SK-N-SH (cell line): ENCODE measurements around the gene NAA20.

Source experiments
- CTCF ChIP-seq: fragments of 200-600 bp; sonication (generic); IDR thresholded peaks from 2 replicates; pipeline ENCODE4 v1.6.1; 2017; ENCODE audit warnings: antibody characterized with exemption, mild to moderate bottlenecking, moderate library complexity
- EP300 ChIP-seq, 2 experiments: IDR thresholded peaks; 2 replicates each; pipeline versions ENCODE4 v1.4.0 to v1.6.1; 2012; ENCODE audit warnings: borderline replicate concordance in 1 of 2, low read depth in 1 of 2, low read length in 1 of 2
- GATA2 ChIP-seq: sonication (generic); formaldehyde crosslinking; IDR thresholded peaks from 2 replicates; pipeline ENCODE4 v1.5.0; 2020; ENCODE audit warnings: mild to moderate bottlenecking, missing genetic modification reagents
- JUND ChIP-seq: IDR thresholded peaks from 2 replicates; pipeline ENCODE4 v1.4.0; 2012
- MAX ChIP-seq: IDR thresholded peaks from 2 replicates; pipeline ENCODE4 v1.4.0; 2012; ENCODE audit warnings: low read depth
- MEF2A ChIP-seq: IDR thresholded peaks from 2 replicates; pipeline ENCODE4 v1.4.0; 2012; ENCODE audit warnings: low read depth, borderline replicate concordance
- POLR2AphosphoS5 ChIP-seq: IDR thresholded peaks from 2 replicates; pipeline ENCODE4 v1.6.1; 2012; ENCODE audit warnings: low read depth, low read length
- REST ChIP-seq: IDR thresholded peaks from 2 replicates; pipeline ENCODE4 v1.6.1; 2012; ENCODE audit warnings: mild to moderate bottlenecking, low read depth, low read length, moderate library complexity
- TAF1 ChIP-seq: IDR thresholded peaks from 2 replicates; pipeline ENCODE4 v1.6.1; 2012; ENCODE audit warnings: low read depth, mild to moderate bottlenecking, low read length, moderate library complexity, borderline replicate concordance
- TCF12 ChIP-seq: IDR thresholded peaks from 2 replicates; pipeline ENCODE4 v1.4.0; 2012
- USF1 ChIP-seq: IDR thresholded peaks from 2 replicates; pipeline ENCODE4 v1.4.0; 2012; ENCODE audit warnings: low read depth, borderline replicate concordance
- USF2 ChIP-seq: fragments of 150-350 bp; IDR thresholded peaks from 2 replicates; pipeline ENCODE4 v1.6.1; 2017; ENCODE audit warnings: antibody characterized with exemption, low read length, low read depth, borderline replicate concordance

- TF ChIP-seq REST = no peak
- no peak for TF ChIP-seq MEF2A
- no peak for TF ChIP-seq CTCF
- TF ChIP-seq USF1 = no peak
- TF ChIP-seq USF2 = no peak
- no peak for TF ChIP-seq TAF1
- no peak for TF ChIP-seq MAX
- TF ChIP-seq GATA2 (CRISPR knock-in tag) = no peak
- TF ChIP-seq POLR2AphosphoS5 = no peak
- TF ChIP-seq JUND = no peak
- TF ChIP-seq EP300 (IDR thresholded peaks at IDR 0.05; ENCODE audit: borderline replicate concordance in 1 of 2, low read depth in 1 of 2, low read length in 1 of 2) = no peak
- no peak for TF ChIP-seq TCF12
These were observed 11.8 kb upstream of the NAA20 start for GRCh38 chr20:20005342-20005741.
